ENCODE data around the gene MYCBP2. TPM values are rescaled to one million over a fixed set of nuclear protein-coding genes. Genes with fewer than 3 reads are reported as not detected.
"Not testable (repeated sequence)": the region's sequence is repeated elsewhere in the genome, so short reads cannot be mapped to it uniquely, and the experiment has no call there.

The MYCBP2 gene
- total RNA-seq, 1 donor from 2014 or later = 86.5 TPM

- peak; percentile 37 for DNase-seq (ENCODE audit: low read depth)
These were observed 26.5 kb downstream of the MYCBP2 start for GRCh38 chr13:77300176-77301037.

GRCh38 chr13:77299587-77299986, 27.3 kb downstream of the MYCBP2 start:
- DNase-seq (ENCODE audit: low read depth) = no peak

- DNase-seq (ENCODE audit: low read depth) = no peak
These were observed 28.5 kb downstream of the MYCBP2 start for GRCh38 chr13:77298426-77298825.

GRCh38 chr13:77291774-77292173, 35.1 kb downstream of the MYCBP2 start:
- peak; percentile 24 for DNase-seq (ENCODE audit: low read depth)

- no peak for DNase-seq (ENCODE audit: low read depth)
These were observed 36.6 kb downstream of the MYCBP2 start for GRCh38 chr13:77290342-77290741.

- no peak for DNase-seq (ENCODE audit: low read depth)
These were observed 37.0 kb downstream of the MYCBP2 start for GRCh38 chr13:77289851-77290250.

GRCh38 chr13:77285632-77286031, 41.3 kb downstream of the MYCBP2 start:
- DNase-seq (ENCODE audit: low read depth) = not testable (repeated sequence)

- DNase-seq (ENCODE audit: low read depth) = peak; percentile 35
These were observed 41.8 kb downstream of the MYCBP2 start for GRCh38 chr13:77285098-77285497.

- DNase-seq (ENCODE audit: low read depth) = no peak
These were observed 52.8 kb downstream of the MYCBP2 start for GRCh38 chr13:77274126-77274525.

GRCh38 chr13:77269141-77269540, 57.8 kb downstream of the MYCBP2 start:
- no peak for DNase-seq (ENCODE audit: low read depth)

- no peak for DNase-seq (ENCODE audit: low read depth)
These were observed 59.5 kb downstream of the MYCBP2 start for GRCh38 chr13:77267362-77267761.

GRCh38 chr13:77265336-77265735, 61.6 kb downstream of the MYCBP2 start:
- DNase-seq (ENCODE audit: low read depth) = no peak

- DNase-seq (ENCODE audit: low read depth) = no peak
These were observed 64.7 kb downstream of the MYCBP2 start for GRCh38 chr13:77262198-77262597.

- DNase-seq (ENCODE audit: low read depth) = no peak
These were observed 75.9 kb downstream of the MYCBP2 start for GRCh38 chr13:77250975-77251374.

- DNase-seq (ENCODE audit: low read depth) = not testable (repeated sequence)
These were observed 81.7 kb downstream of the MYCBP2 start for GRCh38 chr13:77245224-77245623.

- peak; percentile 59 for DNase-seq (ENCODE audit: low read depth)
These were observed 87.6 kb downstream of the MYCBP2 start for GRCh38 chr13:77239312-77239711.

- DNase-seq (ENCODE audit: low read depth) = no peak
These were observed 91.4 kb downstream of the MYCBP2 start for GRCh38 chr13:77235456-77236022.

- no peak for DNase-seq (ENCODE audit: low read depth)
These were observed 93.7 kb downstream of the MYCBP2 start for GRCh38 chr13:77233159-77233558.

GRCh38 chr13:77230560-77230959, 96.3 kb downstream of the MYCBP2 start:
- DNase-seq (ENCODE audit: low read depth) = no peak

- no peak for DNase-seq (ENCODE audit: low read depth)
These were observed 100.9 kb downstream of the MYCBP2 start for GRCh38 chr13:77225946-77226345.

- no peak for DNase-seq (ENCODE audit: low read depth)
These were observed 104.0 kb downstream of the MYCBP2 start for GRCh38 chr13:77222909-77223308.

GRCh38 chr13:77222000-77222690, 104.7 kb downstream of the MYCBP2 start:
- no peak for DNase-seq (ENCODE audit: low read depth)

- no peak for DNase-seq (ENCODE audit: low read depth)
These were observed 107.5 kb downstream of the MYCBP2 start for GRCh38 chr13:77219401-77219800.

Data from renal cortical epithelial cell (primary cell).